Osteoblast (primary cell): ENCODE results near the gene ARG1. TPM values are rescaled to one million over a fixed set of nuclear protein-coding genes. Genes with fewer than 3 reads are reported as not detected.
A peak's percentile ranks its signal among the peaks of the same experiment; 100 is the strongest.

Experiments used
- DNase-seq: peaks from one replicate; pipeline ENCODE4 v3.0.0; 2011; ENCODE audit warnings: low spot score, mixed read lengths; ENCODE audit not compliant: insufficient read length; ENCODE audit errors: missing footprints
- H2AFZ ChIP-seq: 2 replicates; pipeline ENCODE4 v1.6.0; 2011; ENCODE audit warnings: mild to moderate bottlenecking, low read length
- H3K27ac ChIP-seq: 2 replicates; pipeline ENCODE4 v1.5.1; 2011; ENCODE audit warnings: mild to moderate bottlenecking, low read depth, low read length, moderate library complexity
- H3K27me3 ChIP-seq: 2 replicates; pipeline ENCODE4 v1.6.0; 2012; ENCODE audit warnings: mild to moderate bottlenecking, control low read depth, inconsistent platforms, low read length, moderate library complexity; ENCODE audit not compliant: insufficient read depth
- H3K36me3 ChIP-seq: 2 replicates; pipeline ENCODE4 v1.5.1; 2011; ENCODE audit warnings: mild to moderate bottlenecking, low read length, control low read depth, moderate library complexity; ENCODE audit not compliant: insufficient read depth
- H3K4me1 ChIP-seq: 2 replicates; pipeline ENCODE4 v1.5.1; 2011; ENCODE audit warnings: mild to moderate bottlenecking, low read length, control low read depth, moderate library complexity; ENCODE audit not compliant: insufficient read depth
- H3K4me2 ChIP-seq: 2 replicates; pipeline ENCODE4 v1.6.0; 2011; ENCODE audit warnings: mild to moderate bottlenecking, low read length; ENCODE audit not compliant: insufficient read depth
- H3K4me3 ChIP-seq: fragments of 200-600 bp; sonication (generic); 3 replicates; pipeline ENCODE4 v1.5.1; 2012; ENCODE audit warnings: mild to moderate bottlenecking, low read length, inconsistent platforms; ENCODE audit not compliant: insufficient read depth
- H3K79me2 ChIP-seq: 2 replicates; pipeline ENCODE4 v1.6.0; 2012; ENCODE audit warnings: mild to moderate bottlenecking, low read length, control low read depth, inconsistent platforms; ENCODE audit not compliant: insufficient read depth
- H3K9me3 ChIP-seq: 2 replicates; pipeline ENCODE4 v1.5.1; 2011; ENCODE audit warnings: low read depth, low read length, control low read depth
- H4K20me1 ChIP-seq: 2 replicates; pipeline ENCODE4 v1.6.0; 2012; ENCODE audit warnings: mild to moderate bottlenecking, low read length, control low read depth; ENCODE audit not compliant: insufficient read depth
- total RNA-seq: library from RNA; depleted of rRNA; stranded (reverse); fragments of >200 nt; gene quantifications from 2 replicates; pipeline ENCODE4 v1.2.3, GENCODE V29; 2012
- TF ChIP-seq, protein P1 (sequence below): IDR thresholded peaks from 2 replicates; pipeline ENCODE4 v1.5.1; 2011; ENCODE audit warnings: mild to moderate bottlenecking, low read depth, low read length, moderate library complexity; ENCODE audit errors: extremely low read depth

The ARG1 gene
- total RNA-seq, 1 donor, result not detected

DNA sequence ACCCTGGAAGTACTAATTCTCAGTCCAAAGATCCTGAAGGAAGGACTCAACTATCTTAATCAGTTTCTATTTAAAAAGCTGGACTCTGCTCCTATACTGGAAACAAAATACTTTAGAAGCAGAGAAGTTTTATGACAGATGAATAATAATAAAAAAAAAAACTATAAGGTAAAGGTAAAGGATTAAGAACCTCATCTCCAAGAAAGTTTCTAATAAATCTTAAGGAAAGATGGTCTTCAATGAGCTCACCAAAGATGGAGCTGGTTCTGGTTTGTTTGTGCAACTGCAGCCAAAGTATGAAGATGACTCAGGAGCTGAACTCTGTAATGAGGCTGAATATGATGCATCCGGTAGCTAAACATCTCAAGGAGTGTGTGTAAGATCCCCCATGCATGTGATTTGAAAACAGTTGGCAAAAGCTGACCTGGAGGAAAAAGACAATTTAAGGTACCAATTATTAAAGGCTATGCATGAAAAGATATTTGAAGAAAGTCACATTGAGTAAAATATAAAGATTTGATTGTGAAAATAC lies 29.8 kb downstream of the ARG1 start:
- Histone ChIP-seq H2AFZ (no peak overlapping the region), H3K79me2 (no peaks in the 10 kb centered on the region), H3K4me3 (no peak overlapping the region), H4K20me1 (no peaks in the 10 kb centered on the region), H3K27ac (peak overlapping the region; percentile 11), H3K4me1 (peaks cover 7% of the 10 kb centered on the region), H3K9me3 (no peaks in the 10 kb centered on the region), H3K36me3 (peaks cover 78% of the 10 kb centered on the region), H3K27me3 (no peaks in the 10 kb centered on the region), H3K4me2 (no peak overlapping the region)
- TF ChIP-seq, protein P1, sequence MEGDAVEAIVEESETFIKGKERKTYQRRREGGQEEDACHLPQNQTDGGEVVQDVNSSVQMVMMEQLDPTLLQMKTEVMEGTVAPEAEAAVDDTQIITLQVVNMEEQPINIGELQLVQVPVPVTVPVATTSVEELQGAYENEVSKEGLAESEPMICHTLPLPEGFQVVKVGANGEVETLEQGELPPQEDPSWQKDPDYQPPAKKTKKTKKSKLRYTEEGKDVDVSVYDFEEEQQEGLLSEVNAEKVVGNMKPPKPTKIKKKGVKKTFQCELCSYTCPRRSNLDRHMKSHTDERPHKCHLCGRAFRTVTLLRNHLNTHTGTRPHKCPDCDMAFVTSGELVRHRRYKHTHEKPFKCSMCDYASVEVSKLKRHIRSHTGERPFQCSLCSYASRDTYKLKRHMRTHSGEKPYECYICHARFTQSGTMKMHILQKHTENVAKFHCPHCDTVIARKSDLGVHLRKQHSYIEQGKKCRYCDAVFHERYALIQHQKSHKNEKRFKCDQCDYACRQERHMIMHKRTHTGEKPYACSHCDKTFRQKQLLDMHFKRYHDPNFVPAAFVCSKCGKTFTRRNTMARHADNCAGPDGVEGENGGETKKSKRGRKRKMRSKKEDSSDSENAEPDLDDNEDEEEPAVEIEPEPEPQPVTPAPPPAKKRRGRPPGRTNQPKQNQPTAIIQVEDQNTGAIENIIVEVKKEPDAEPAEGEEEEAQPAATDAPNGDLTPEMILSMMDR, result no peak
- peak; percentile 14 for DNase-seq

DNA sequence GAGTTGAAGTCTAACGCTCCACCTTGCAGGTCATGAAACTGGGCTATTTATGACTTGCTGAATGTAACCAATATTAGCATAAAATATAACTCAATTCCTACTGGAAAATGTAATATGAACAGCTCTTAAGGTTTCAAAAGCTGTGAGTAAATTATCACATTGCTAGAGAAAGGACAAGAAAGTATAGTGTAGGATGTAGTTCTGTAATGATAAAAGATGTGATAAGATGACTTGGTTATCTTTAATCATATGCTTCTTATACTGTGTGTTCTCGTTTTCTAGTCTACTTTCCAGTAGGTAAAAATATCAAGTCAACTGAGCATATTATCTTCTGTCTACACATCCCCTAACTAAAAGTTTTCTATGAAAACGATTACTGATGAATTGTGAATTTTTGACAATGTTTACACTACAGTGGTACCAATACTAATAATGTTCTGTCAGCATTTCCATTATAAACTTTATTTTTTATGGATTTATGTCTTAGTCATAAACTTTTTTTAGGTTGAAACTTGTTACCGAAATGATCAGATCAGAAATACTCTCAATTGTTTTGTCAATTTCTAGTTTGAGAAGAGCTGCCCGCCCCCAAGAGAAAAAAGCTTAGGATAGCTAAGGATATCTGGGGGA lies 40.4 kb downstream of the ARG1 start:
- H3K4me2 ChIP-seq, result no peak overlapping the region
- no peak for DNase-seq
- H3K36me3 ChIP-seq, result peaks cover 72% of the 10 kb centered on the region
- H3K4me3 ChIP-seq, result no peak overlapping the region
- H4K20me1 ChIP-seq, result no peaks in the 10 kb centered on the region
- H3K27me3 ChIP-seq, result no peaks in the 10 kb centered on the region
- H3K9me3 ChIP-seq, result no peaks in the 10 kb centered on the region
- no peak overlapping the region for H2AFZ ChIP-seq
- no peaks in the 10 kb centered on the region for H3K4me1 ChIP-seq
- H3K27ac ChIP-seq, result no peak overlapping the region
- TF ChIP-seq, protein P1, result no peak
- no peaks in the 10 kb centered on the region for H3K79me2 ChIP-seq

DNA sequence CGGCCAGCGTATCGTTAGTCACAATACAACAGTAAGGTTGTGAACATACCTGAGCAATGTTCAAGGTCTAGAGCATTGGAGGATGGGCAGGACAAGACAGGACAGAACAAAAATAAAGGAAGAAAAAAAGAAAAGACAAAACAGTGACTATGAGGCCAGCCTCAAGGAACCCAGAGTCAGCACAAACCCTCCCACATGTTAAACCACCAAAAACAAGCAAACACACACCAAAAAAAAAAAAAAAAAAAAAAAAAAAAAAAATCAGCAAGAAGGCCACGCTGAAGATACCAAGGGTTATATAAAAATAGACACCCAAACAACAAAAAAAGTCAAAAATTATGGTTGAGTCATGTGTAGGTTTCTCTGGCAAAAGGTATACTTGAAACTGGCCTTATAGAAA lies 42.2 kb downstream of the ARG1 start:
- no peak overlapping the region for H3K27ac ChIP-seq
- no peak overlapping the region for H3K4me3 ChIP-seq
- H3K4me2 ChIP-seq, result no peak overlapping the region
- DNase-seq, result no peak
- no peaks in the 10 kb centered on the region for H3K27me3 ChIP-seq
- TF ChIP-seq, protein P1, result no peak
- no peaks in the 10 kb centered on the region for H3K4me1 ChIP-seq
- H3K9me3 ChIP-seq, result no peaks in the 10 kb centered on the region
- H3K36me3 ChIP-seq, result peaks cover 75% of the 10 kb centered on the region
- H3K79me2 ChIP-seq, result no peaks in the 10 kb centered on the region
- no peak overlapping the region for H2AFZ ChIP-seq
- no peaks in the 10 kb centered on the region for H4K20me1 ChIP-seq

DNA sequence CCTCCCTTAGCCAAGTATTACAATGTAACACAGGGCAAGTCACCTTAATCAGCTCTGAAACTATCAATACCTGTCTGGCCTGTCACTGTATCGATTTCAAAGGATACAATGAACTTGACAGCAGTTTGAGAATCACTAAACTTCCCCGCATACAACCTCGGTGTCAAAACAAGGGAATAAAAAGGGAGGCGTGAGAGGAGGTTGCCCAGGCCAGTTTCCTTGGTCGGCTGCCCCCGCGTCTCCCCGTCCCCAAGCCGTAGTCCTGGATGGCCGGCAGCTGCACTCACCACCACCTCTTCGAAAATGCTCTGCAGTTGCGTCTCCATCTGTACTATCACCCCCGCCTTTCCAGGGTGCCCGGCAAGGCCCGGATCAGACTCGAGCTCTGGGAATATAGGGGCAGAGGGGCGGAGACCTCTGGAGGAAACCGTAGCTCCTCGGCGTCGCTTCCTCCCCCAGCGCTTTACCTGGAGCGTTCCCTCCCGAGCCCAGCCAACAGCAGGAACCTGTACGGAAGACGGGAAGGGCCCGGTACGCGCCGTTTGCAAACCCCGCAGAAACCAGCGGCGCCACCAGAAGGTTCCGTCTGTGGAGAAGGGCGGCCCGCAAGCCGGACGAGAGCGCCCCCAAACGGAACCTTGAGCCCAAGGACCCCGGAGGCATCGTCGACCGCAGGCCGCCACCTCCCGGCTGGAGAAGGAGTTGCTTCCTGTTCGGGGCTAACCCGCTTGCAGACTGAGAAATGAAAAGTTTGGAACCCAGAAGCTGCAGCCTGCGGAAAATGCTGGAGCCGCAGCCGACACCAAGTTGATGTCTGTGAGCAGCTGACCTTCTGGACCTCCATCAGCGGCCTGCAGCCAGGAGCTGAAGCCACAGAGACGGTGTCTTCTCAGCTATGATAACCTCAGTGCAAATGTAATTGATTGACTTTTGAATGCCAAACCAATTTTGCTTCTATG lies 55.0 kb downstream of the ARG1 start, which contains the start of gene MED23:
Gene MED23, minus strand, starts transcription at position 519 of the 959 bp plus-strand sequence. Its CDS starts 193 bp downstream, at position 326.
- H3K79me2 ChIP-seq, result peaks cover 22% of the 10 kb centered on the region
- H2AFZ ChIP-seq, result peak within 1 kb of the TSS; percentile 97
- peak within 1 kb of the TSS; percentile 77 for H3K27ac ChIP-seq
- H3K4me3 ChIP-seq, result peak within 1 kb of the TSS; percentile 96
- TF ChIP-seq, protein P1, result peak; percentile 98
- peaks cover 30% of the 10 kb centered on the region for H3K36me3 ChIP-seq
- peaks cover 4% of the 10 kb centered on the region for H3K27me3 ChIP-seq
- peaks cover 28% of the 10 kb centered on the region for H3K4me1 ChIP-seq
- no peaks in the 10 kb centered on the region for H3K9me3 ChIP-seq
- H4K20me1 ChIP-seq, result no peaks in the 10 kb centered on the region
- peak; percentile 92 for DNase-seq
- peak within 1 kb of the TSS; percentile 87 for H3K4me2 ChIP-seq
